Peyer's patch (tissue), 4 donors: Measurements from ENCODE around the gene SLC22A23. TPM values are rescaled to one million over a fixed set of nuclear protein-coding genes. Genes with fewer than 3 reads are reported as not detected.

Experiments
- DNase-seq, 3 donors: peaks; one replicate each; pipeline ENCODE4 v3.0.0-alpha.2; 2017 to 2019
- H3K27ac ChIP-seq, 4 donors: fragments of 200-600 bp; sonication (generic); one replicate each; pipeline ENCODE4 v1.5.1; 2016 to 2019
- H3K27me3 ChIP-seq, 2 donors: fragments of 200-600 bp; sonication (generic); one replicate each; pipeline ENCODE4 v1.5.1; 2019
- H3K36me3 ChIP-seq, 3 donors: fragments of 200-600 bp; sonication (generic); one replicate each; pipeline ENCODE4 v1.5.1; 2016 to 2019
- H3K4me1 ChIP-seq, 4 donors: fragments of 200-600 bp; sonication (generic); one replicate each; pipeline ENCODE4 v1.5.1; 2016 to 2019
- H3K4me3 ChIP-seq, 4 donors: fragments of 200-600 bp; sonication (generic); 1 replicate in 3 of 4; 2 replicates in 1 of 4; pipeline ENCODE4 v1.5.1; 2016 to 2019; ENCODE audit warnings: mild to moderate bottlenecking in 1 of 4
- H3K9me3 ChIP-seq, 4 donors: fragments of 200-600 bp; sonication (generic); one replicate each; pipeline ENCODE4 v1.5.1; 2016 to 2019; ENCODE audit warnings: mild to moderate bottlenecking in 1 of 4
- CTCF ChIP-seq, 6 experiments: fragments of 450-650 bp in 4 of 6; fragments of 200-600 bp in 2 of 6; sonication (generic) in 1 of 6; IDR thresholded peaks; one replicate each; pipeline ENCODE4 v1.5.1; 2017 to 2019; ENCODE audit warnings: antibody characterized with exemption in 6 of 6, mild to moderate bottlenecking in 3 of 6, moderate library complexity in 1 of 6
- POLR2A ChIP-seq, 2 donors: fragments of 450-650 bp; IDR thresholded peaks; one replicate each; pipeline ENCODE4 v1.5.1; 2017; ENCODE audit warnings: antibody characterized with exemption in 2 of 2, mild to moderate bottlenecking in 2 of 2, moderate library complexity in 2 of 2
- total RNA-seq, 4 donors: library from RNA; depleted of rRNA; stranded (reverse); fragments of >200 nt; gene quantifications; one replicate each; pipeline ENCODE4 v1.1.0, GENCODE V29; 2016

Gene SLC22A23
- total RNA-seq, 4 donors from 2014 or later, result 22.3 to 145 (median 91.6) TPM

- Histone ChIP-seq H3K27me3 (no peaks in the 10 kb centered on the region), H3K36me3 (peaks cover 0 to 22% (median 0%) of the 10 kb centered on the region in 3 donors), H3K9me3 (no peaks in the 10 kb centered on the region), H3K27ac (no peak overlapping the region), H3K4me1 (no peaks in the 10 kb centered on the region), H3K4me3 (no peak overlapping the region)
- TF ChIP-seq POLR2A (IDR thresholded peaks at IDR 0.05), result no peak
- TF ChIP-seq CTCF (IDR thresholded peaks at IDR 0.05), result no peak
- no peak for DNase-seq
Observed at GRCh38 chr6:3314621-3315467, 142.0 kb downstream of the SLC22A23 start.

- H3K9me3 ChIP-seq, result no peaks in the 10 kb centered on the region
- H3K27ac ChIP-seq, result no peak overlapping the region
- TF ChIP-seq POLR2A (IDR thresholded peaks at IDR 0.05) (no peak), CTCF (IDR thresholded peaks at IDR 0.05) (no peak)
- peaks cover 0 to 19% (median 0%) of the 10 kb centered on the region in 3 donors for H3K36me3 ChIP-seq
- no peak for DNase-seq
- no peaks in the 10 kb centered on the region for H3K27me3 ChIP-seq
- no peak overlapping the region for H3K4me3 ChIP-seq
- no peaks in the 10 kb centered on the region for H3K4me1 ChIP-seq
Observed at GRCh38 chr6:3314176-3314575, 142.7 kb downstream of the SLC22A23 start.

- no peaks in the 10 kb centered on the region for H3K4me1 ChIP-seq
- TF ChIP-seq POLR2A (IDR thresholded peaks at IDR 0.05), result no peak
- TF ChIP-seq CTCF (IDR thresholded peaks at IDR 0.05), result no peak
- no peaks in the 10 kb centered on the region for H3K9me3 ChIP-seq
- H3K36me3 ChIP-seq, result peaks cover 0 to 16% (median 0%) of the 10 kb centered on the region in 3 donors
- H3K27me3 ChIP-seq, result no peaks in the 10 kb centered on the region
- no peak for DNase-seq
- no peak overlapping the region for H3K27ac ChIP-seq
- H3K4me3 ChIP-seq, result no peak overlapping the region
Observed at GRCh38 chr6:3312604-3313231, 144.1 kb downstream of the SLC22A23 start.

GRCh38 chr6:3311826-3312225 lies 145.0 kb downstream of the SLC22A23 start:
- DNase-seq, result no peak
- TF ChIP-seq POLR2A (IDR thresholded peaks at IDR 0.05) (no peak), CTCF (IDR thresholded peaks at IDR 0.05) (no peak)
- Histone ChIP-seq H3K27me3 (no peaks in the 10 kb centered on the region), H3K4me3 (no peak overlapping the region), H3K4me1 (no peaks in the 10 kb centered on the region), H3K27ac (no peak overlapping the region), H3K36me3 (peaks cover 0 to 19% (median 0%) of the 10 kb centered on the region in 3 donors), H3K9me3 (no peaks in the 10 kb centered on the region)

- DNase-seq, result no peak
- peaks cover 0 to 28% (median 0%) of the 10 kb centered on the region in 3 donors for H3K36me3 ChIP-seq
- H3K4me3 ChIP-seq, result no peak overlapping the region
- no peaks in the 10 kb centered on the region for H3K27me3 ChIP-seq
- no peak overlapping the region for H3K27ac ChIP-seq
- TF ChIP-seq CTCF (IDR thresholded peaks at IDR 0.05), result no peak
- TF ChIP-seq POLR2A (IDR thresholded peaks at IDR 0.05), result no peak
- no peaks in the 10 kb centered on the region for H3K9me3 ChIP-seq
- H3K4me1 ChIP-seq, result no peaks in the 10 kb centered on the region
Observed at GRCh38 chr6:3310703-3311102, 146.1 kb downstream of the SLC22A23 start.
